Rectal smooth muscle tissue (tissue), 1 donor: ENCODE measurements around the gene SLC17A9.

Source experiments
- H3K27ac ChIP-seq: one replicate; pipeline ENCODE4 v1.7.0; 2013; ENCODE audit warnings: low read depth, low read length, inconsistent platforms
- H3K27me3 ChIP-seq: one replicate; pipeline ENCODE4 v1.7.0; 2013; ENCODE audit warnings: low read length; ENCODE audit not compliant: control insufficient read depth, insufficient read depth
- H3K36me3 ChIP-seq: one replicate; pipeline ENCODE4 v1.7.0; 2013; ENCODE audit warnings: low read length; ENCODE audit not compliant: control insufficient read depth, insufficient read depth
- H3K4me1 ChIP-seq: one replicate; pipeline ENCODE4 v1.7.0; 2013; ENCODE audit warnings: low read length; ENCODE audit not compliant: control insufficient read depth, insufficient read depth
- H3K4me3 ChIP-seq: one replicate; pipeline ENCODE4 v1.7.0; 2013; ENCODE audit warnings: low read length
- H3K9ac ChIP-seq: one replicate; pipeline ENCODE4 v1.7.0; 2013; ENCODE audit warnings: low read length

SLC17A9 gene

GRCh38 chr20:63013207-63013606 is 60.7 kb downstream of the SLC17A9 start:
- no peaks in the 10 kb centered on the region for H3K36me3 ChIP-seq
- H3K4me1 ChIP-seq = no peaks in the 10 kb centered on the region
- no peak overlapping the region for H3K9ac ChIP-seq
- H3K4me3 ChIP-seq = no peak overlapping the region
- peaks cover 41% of the 10 kb centered on the region for H3K27me3 ChIP-seq
- no peak overlapping the region for H3K27ac ChIP-seq

GRCh38 chr20:63014287-63014686 is 61.8 kb downstream of the SLC17A9 start:
- no peak overlapping the region for H3K9ac ChIP-seq
- no peaks in the 10 kb centered on the region for H3K4me1 ChIP-seq
- H3K27me3 ChIP-seq = peaks cover 34% of the 10 kb centered on the region
- no peaks in the 10 kb centered on the region for H3K36me3 ChIP-seq
- no peak overlapping the region for H3K27ac ChIP-seq
- no peak overlapping the region for H3K4me3 ChIP-seq

- Histone ChIP-seq H3K4me1 (no peaks in the 10 kb centered on the region), H3K36me3 (no peaks in the 10 kb centered on the region), H3K4me3 (no peak overlapping the region), H3K9ac (no peak overlapping the region), H3K27ac (no peak overlapping the region), H3K27me3 (peaks cover 30% of the 10 kb centered on the region)
These were observed 62.2 kb downstream of the SLC17A9 start for GRCh38 chr20:63014710-63015109.

GRCh38 chr20:63015147-63015661 is 62.7 kb downstream of the SLC17A9 start:
- Histone ChIP-seq H3K36me3 (no peaks in the 10 kb centered on the region), H3K27ac (no peak overlapping the region), H3K4me3 (no peak overlapping the region), H3K27me3 (peaks cover 26% of the 10 kb centered on the region), H3K4me1 (no peaks in the 10 kb centered on the region), H3K9ac (no peak overlapping the region)

GRCh38 chr20:63015662-63016361 is 63.3 kb downstream of the SLC17A9 start:
- Histone ChIP-seq H3K27me3 (peaks cover 27% of the 10 kb centered on the region), H3K36me3 (no peaks in the 10 kb centered on the region), H3K4me1 (no peaks in the 10 kb centered on the region), H3K27ac (no peak overlapping the region), H3K9ac (no peak overlapping the region), H3K4me3 (no peak overlapping the region)

GRCh38 chr20:63016514-63017075 is 64.1 kb downstream of the SLC17A9 start:
- Histone ChIP-seq H3K36me3 (no peaks in the 10 kb centered on the region), H3K27me3 (peaks cover 33% of the 10 kb centered on the region), H3K4me3 (no peak overlapping the region), H3K27ac (no peak overlapping the region), H3K9ac (no peak overlapping the region), H3K4me1 (no peaks in the 10 kb centered on the region)

GRCh38 chr20:63017076-63017825 is 64.7 kb downstream of the SLC17A9 start:
- Histone ChIP-seq H3K27ac (no peak overlapping the region), H3K36me3 (no peaks in the 10 kb centered on the region), H3K27me3 (peaks cover 35% of the 10 kb centered on the region), H3K4me3 (no peak overlapping the region), H3K4me1 (no peaks in the 10 kb centered on the region), H3K9ac (no peak overlapping the region)

- peaks cover 38% of the 10 kb centered on the region for H3K27me3 ChIP-seq
These were observed 65.4 kb downstream of the SLC17A9 start for GRCh38 chr20:63017826-63018411.

More at GRCh38 chr20:63017826-63018411, 65.4 kb downstream of the SLC17A9 start:
- H3K4me1 ChIP-seq = no peaks in the 10 kb centered on the region
- no peak overlapping the region for H3K4me3 ChIP-seq
- no peaks in the 10 kb centered on the region for H3K36me3 ChIP-seq
- no peak overlapping the region for H3K27ac ChIP-seq
- no peak overlapping the region for H3K9ac ChIP-seq
